ENCODE results near the gene DDX41.

Gene DDX41

GRCh38 chr5:177469750-177470525 lies 46.8 kb downstream of the DDX41 start:
- no peak for DNase-seq (ENCODE audit: low read depth in 2 of 2)

- no peak for DNase-seq (ENCODE audit: low read depth in 2 of 2)
These were observed 47.8 kb downstream of the DDX41 start for GRCh38 chr5:177468685-177469628.

DNA sequence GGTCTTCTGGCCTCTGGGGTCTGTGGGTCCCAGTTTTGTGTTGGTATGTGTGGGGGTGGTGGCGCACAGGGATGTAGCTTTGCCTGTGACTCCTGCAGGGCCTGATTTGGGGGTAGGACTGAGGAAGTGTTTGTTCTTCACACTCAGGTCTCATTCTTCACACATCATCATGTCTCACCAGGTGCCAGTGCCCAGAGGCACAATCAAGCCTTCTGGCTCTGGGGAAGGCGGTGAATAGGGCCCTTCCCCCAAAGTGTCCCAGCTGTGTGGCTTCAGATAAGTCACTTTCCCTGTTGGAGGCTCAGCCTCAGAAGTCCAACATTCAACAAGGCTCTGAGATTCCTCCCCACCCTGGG lies 48.5 kb downstream of the DDX41 start:
- no peak for DNase-seq (ENCODE audit: low read depth in 2 of 2)

DNA sequence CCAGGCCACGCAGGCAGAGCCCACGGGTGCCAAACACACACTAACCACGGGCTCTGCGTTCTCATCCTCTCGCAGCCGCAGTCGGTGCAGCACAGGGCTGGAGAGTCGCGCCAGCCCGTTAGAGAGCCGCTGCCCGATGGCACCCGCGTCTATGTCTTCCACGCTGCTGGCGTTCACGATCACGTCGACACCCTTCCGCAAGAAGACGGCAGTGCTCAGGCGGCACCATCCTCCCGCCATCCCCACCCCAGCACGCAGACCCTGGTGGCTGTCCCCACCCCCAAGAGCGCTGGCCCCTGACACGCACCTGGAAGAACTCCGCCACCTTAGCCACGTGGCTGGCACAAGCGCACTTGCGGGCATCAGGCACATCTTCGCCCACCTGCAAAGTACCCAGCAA lies 49.3 kb downstream of the DDX41 start:
- DNase-seq (ENCODE audit: low read depth in 2 of 2): no peak

DNA sequence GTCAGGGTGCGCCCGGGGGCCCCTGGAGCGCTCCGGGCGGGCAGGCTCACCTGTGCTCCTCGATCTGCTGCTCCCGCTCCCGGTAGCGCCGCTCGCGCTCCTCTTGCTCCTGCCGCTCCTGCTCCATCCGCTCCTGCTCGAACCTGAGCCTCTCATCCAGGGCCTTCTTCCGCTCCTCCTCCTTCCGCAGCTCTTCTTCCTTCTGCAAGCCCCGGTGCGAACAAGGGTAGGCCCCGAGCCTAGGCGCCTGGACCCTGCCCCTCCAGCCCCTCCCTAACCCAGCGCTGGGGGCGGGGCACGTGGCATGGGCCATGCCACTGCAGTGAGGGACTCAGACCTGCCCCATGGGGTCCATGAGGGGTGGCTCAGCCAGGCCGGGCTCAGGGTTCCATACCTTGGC lies 49.9 kb downstream of the DDX41 start:
- no peak for DNase-seq (ENCODE audit: low read depth in 2 of 2)

DNA sequence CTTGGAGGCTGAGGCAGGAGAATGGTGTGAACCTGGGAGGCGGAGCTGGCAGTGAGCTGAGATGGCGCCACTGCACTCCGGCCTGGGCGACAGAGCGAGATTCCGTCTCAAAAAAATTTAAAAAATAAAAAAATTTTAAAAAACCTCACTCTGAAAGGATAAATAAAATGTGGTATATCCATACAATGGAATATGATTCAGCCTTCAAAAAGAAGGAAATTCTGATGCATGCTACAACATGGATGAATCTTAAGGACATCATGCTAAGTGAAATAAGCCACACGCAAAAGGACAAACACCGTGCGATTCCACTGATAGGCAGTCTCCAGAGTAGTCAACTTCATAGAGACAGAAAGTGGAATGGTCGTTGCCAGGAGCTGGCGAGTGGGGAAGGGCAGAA lies 51.7 kb downstream of the DDX41 start:
- DNase-seq (ENCODE audit: low read depth in 2 of 2): no peak

GRCh38 chr5:177462021-177462670 lies 54.6 kb downstream of the DDX41 start:
- DNase-seq (ENCODE audit: low read depth in 2 of 2): no peak

Data from activated CD4-positive, alpha-beta T cell treated with anti-CD3 and anti-CD28 coated beads for 24 hours (primary cell).